Activated T-cell treated with anti-CD3 and anti-CD28 coated beads for 1 hour (primary cell): Measurements from ENCODE around the gene SMPD4.
"Not testable (repeated sequence)": the region's sequence is repeated elsewhere in the genome, so short reads cannot be mapped to it uniquely, and the experiment has no call there.

Experiments used
- DNase-seq: peaks from one replicate; pipeline ENCODE4 v3.0.0-alpha.2; 2020; ENCODE audit warnings: low read depth

SMPD4 gene

GRCh38 chr2:130140516-130140915 lies 40.9 kb downstream of the SMPD4 start:
- DNase-seq, result not testable (repeated sequence)

- DNase-seq, result not testable (repeated sequence)
Measured at GRCh38 chr2:130139331-130140280, 41.8 kb downstream of the SMPD4 start.

GRCh38 chr2:130138841-130139251 lies 42.6 kb downstream of the SMPD4 start:
- not testable (repeated sequence) for DNase-seq

GRCh38 chr2:130138326-130138725 lies 43.1 kb downstream of the SMPD4 start:
- not testable (repeated sequence) for DNase-seq

- not testable (repeated sequence) for DNase-seq
Measured at GRCh38 chr2:130137118-130137517, 44.3 kb downstream of the SMPD4 start.

DNA sequence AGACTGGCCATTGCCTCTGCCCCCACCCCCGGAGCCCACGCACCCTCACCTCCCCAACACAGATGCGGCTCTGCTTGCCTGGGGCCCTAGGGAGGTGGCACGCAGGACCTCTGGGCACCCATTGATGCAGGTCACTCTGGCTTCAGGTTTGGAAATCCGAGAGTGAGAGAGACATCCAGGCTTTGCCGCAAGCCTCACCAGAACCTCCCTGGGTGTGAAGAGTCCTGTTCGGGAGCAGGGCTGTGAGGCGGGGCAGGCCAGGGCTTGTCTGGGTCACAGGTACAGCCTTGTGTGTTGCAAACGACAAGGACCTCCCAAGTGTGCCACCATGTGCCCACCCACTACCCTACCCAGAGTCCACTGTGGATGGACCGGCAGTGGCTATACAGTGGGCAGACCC lies 44.9 kb downstream of the SMPD4 start:
- DNase-seq, result not testable (repeated sequence)

- no peak for DNase-seq
Measured at GRCh38 chr2:130135692-130136541, 45.5 kb downstream of the SMPD4 start.

GRCh38 chr2:130129120-130129829 lies 52.1 kb downstream of the SMPD4 start, which contains the start of gene POTEF:
POTEF (minus strand) TSS chr2:130129222; CDS start chr2:130120515, 8,707 bp downstream.
- DNase-seq, result not testable (repeated sequence)

DNA sequence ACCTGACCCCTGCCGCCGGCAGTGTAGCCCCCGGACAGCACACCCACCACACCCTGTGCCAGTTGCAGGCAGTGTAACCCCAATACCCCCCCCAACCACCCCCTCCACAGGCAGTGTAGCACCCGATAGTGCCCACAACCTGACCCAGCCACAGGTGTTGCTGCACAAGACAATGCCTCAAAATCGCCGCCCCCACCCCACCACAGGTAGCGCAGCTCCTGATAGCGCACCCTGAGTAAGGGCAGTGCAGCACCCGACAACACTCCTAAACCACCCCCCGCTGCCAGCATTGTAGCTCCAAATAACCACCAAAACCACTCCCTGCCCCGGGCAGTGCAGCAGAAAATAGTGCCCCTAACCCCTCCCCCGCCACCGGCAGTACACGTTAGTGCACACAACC lies 52.9 kb downstream of the SMPD4 start:
- DNase-seq, result not testable (repeated sequence)

DNA sequence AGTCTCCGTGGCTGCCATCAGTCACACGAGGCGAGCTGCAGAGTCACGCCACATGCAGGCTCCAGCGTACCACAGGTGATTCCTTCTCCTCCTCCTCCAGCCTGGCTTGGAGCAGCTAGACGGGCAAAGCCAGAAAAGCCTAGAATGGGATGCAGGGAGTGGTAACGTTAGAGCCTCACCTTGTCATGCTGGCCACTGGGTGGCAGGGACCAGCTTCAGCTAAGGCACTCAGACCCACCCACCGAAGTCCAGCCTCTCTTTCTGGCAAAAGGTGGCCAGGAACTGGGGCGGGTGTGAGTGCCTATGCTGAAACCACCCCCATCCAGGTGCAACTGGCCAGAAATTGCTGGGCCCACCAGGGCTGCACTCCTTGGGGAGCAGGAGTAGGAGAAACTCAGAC lies 53.7 kb downstream of the SMPD4 start:
- not testable (repeated sequence) for DNase-seq

DNA sequence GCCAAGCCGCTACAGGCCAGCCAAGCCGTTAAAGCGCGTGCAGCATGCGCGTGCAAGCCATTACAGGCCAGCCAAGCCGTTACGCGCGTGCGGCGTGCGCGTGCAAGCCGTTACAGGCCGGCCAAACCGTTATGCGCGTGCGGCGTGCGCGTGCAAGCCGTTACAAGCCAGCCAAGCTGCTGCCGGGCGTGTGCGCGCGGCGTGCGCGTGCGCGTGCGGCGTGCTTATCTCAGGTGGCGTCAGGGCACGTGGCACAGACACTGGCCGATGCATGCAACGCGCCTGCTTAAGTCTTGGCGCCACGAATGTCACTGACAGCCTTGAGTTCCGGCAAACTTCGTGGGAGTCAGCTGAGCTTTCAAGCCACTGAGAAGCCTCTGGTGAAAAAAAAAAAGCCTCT lies 60.5 kb downstream of the SMPD4 start:
- DNase-seq, result not testable (repeated sequence)

- not testable (repeated sequence) for DNase-seq
Measured at GRCh38 chr2:130102597-130103363, 78.6 kb downstream of the SMPD4 start.
